ENCODE data around the gene GDAP1L1.
"Not testable (repeated sequence)": the region's sequence is repeated elsewhere in the genome, so short reads cannot be mapped to it uniquely, and the experiment has no call there.

DNA sequence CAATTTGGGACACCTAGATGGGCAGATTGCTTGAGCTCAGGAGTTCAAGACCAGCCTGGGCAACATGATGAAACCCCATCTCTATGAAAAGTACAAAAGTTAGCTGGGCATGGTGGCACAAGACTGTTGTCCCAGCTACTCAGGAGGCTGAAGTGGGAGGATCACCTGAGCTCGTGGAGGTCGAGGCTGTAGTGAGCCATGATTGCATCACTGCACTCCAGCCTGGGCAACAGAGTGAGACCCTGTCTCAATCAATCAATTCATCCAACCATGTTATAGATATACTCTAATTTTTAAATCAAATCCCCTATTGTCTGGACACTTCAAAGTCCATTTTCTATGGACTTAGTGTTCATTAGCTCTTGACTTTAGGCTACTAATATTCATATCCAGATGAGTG, 10.3 kb upstream of the GDAP1L1 start:
- TF ChIP-seq, protein P1, sequence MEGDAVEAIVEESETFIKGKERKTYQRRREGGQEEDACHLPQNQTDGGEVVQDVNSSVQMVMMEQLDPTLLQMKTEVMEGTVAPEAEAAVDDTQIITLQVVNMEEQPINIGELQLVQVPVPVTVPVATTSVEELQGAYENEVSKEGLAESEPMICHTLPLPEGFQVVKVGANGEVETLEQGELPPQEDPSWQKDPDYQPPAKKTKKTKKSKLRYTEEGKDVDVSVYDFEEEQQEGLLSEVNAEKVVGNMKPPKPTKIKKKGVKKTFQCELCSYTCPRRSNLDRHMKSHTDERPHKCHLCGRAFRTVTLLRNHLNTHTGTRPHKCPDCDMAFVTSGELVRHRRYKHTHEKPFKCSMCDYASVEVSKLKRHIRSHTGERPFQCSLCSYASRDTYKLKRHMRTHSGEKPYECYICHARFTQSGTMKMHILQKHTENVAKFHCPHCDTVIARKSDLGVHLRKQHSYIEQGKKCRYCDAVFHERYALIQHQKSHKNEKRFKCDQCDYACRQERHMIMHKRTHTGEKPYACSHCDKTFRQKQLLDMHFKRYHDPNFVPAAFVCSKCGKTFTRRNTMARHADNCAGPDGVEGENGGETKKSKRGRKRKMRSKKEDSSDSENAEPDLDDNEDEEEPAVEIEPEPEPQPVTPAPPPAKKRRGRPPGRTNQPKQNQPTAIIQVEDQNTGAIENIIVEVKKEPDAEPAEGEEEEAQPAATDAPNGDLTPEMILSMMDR (conservative IDR thresholded peaks at IDR 0.05), result not testable (repeated sequence)
- TF ChIP-seq ZFX (IDR thresholded peaks at IDR 0.05), result not testable (repeated sequence)
